Activated CD8-positive, alpha-beta memory T cell treated with anti-CD3 and anti-CD28 coated beads for 36 hours (primary cell): ENCODE data around the gene SLC29A3. TPM values are rescaled to one million over a fixed set of nuclear protein-coding genes. Genes with fewer than 3 reads are reported as not detected.
"Not testable (repeated sequence)": the region's sequence is repeated elsewhere in the genome, so short reads cannot be mapped to it uniquely, and the experiment has no call there.

Experiments
- CTCF ChIA-PET: fragments of 350-600 bp; sonication (Branson Sonifier 250); formaldehyde crosslinking; loops from one replicate; lab custom pipeline; 2021; ENCODE audit warnings: antibody characterized with exemption; lab: Charles Lee
- POLR2A ChIA-PET: fragments of 350-600 bp; sonication (Branson Sonifier 250); formaldehyde crosslinking; loops from one replicate; lab custom pipeline; 2021; ENCODE audit warnings: antibody characterized with exemption; lab: Charles Lee
- total RNA-seq, 2 experiments: library from RNA; stranded (reverse); gene quantifications; one replicate each; pipeline ENCODE4 v1.2.3, GENCODE V29; 2021

SLC29A3 gene
- total RNA-seq, 2 experiments from 2014 or later = 5.8 to 7.0 TPM

GRCh38 chr10:71351087-71351486 lies 32.0 kb downstream of the SLC29A3 start:
- ChIA-PET POLR2A (no interaction called here), CTCF (no interaction called here)

DNA sequence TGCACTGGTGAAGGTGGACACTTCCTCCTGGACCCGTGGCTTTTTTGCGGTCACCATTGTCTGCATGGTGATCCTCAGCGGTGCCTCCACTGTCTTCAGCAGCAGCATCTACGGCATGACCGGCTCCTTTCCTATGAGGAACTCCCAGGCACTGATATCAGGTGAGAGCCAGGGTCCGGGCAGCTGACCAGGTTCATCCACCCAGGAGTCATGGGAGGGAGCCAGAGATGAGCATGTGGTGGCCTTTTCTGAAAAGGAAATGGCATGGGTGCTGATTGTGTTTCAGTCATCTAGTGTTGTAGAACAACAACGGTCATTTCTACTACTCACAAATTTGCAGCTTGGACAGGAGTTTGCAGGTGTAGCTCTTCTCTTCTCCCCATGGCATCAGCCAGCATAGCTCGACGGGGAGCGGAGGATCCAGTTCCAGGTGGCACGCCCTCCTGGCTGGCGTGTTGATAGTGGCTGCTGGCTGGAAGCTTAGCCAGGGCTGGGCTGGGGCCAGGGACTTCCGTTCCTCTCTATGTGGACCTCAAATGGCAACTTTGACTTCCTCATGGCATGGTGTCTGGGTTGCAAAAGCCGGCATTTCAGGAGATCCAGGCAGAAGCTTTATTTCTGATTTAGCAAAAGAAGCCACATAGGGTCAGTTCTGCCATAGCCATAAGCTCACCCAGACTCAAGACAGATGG lies 32.7 kb downstream of the SLC29A3 start:
- CTCF ChIA-PET = no interaction called here
- POLR2A ChIA-PET = no interaction called here

- ChIA-PET POLR2A (no interaction called here), CTCF (no interaction called here)
Observed at GRCh38 chr10:71353639-71354038, 34.6 kb downstream of the SLC29A3 start.

DNA sequence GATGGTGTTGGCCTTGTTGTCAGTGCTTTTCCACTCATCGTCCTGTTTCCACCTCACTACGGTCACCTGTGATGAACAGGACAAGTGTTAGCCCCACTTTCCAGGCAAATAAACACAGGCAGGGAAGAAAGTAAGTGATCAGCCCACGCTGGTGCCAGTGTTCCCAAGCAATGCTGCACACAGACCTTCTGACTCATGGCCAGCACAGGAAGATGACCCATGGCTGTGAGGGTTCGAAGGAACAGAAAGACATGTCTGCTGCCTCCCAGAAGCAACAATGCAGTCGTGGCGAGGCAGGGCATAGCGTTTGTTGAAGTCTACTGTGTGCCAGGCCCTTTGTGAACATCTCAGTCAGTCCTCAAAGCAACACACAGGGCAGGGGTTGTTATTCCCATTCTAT lies 35.7 kb downstream of the SLC29A3 start:
- CTCF ChIA-PET = no interaction called here
- POLR2A ChIA-PET = no interaction called here

DNA sequence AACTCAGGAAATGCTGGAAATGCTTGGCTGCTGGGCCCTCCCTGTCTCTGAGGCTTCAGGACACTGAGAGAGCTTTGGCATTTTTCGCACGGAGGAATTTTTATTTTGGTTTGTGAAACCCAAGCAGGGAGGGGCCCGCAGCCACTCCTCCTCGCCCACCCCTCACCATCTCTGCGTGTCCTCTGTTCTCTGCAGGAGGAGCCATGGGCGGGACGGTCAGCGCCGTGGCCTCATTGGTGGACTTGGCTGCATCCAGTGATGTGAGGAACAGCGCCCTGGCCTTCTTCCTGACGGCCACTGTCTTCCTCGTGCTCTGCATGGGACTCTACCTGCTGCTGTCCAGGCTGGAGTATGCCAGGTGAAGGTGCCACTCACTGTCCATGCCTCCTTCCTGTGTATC lies 36.8 kb downstream of the SLC29A3 start:
- ChIA-PET POLR2A (no interaction called here), CTCF (no interaction called here)

GRCh38 chr10:71357792-71358265 lies 38.8 kb downstream of the SLC29A3 start:
- ChIA-PET POLR2A (no interaction called here), CTCF (no interaction called here)

DNA sequence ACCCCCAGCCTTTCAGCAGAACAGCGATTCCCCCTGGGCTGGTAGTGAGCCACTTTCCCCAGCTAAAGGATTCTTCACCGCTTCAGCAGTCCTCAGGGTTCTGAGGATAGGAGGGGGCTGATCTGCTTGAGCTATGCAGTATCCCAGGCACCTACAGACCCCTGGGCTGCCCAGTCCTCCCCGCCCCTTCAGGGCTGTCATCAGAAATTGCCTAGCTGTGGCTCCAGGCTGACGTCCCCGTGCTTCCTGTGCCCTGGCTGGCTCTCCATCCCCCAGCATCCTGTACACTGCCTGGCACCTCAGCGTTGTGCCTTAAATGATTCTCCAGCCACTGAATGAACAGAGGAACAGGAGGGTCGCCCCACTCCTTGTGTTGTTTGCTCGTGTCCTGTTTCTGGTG lies 39.2 kb downstream of the SLC29A3 start:
- ChIA-PET POLR2A (no interaction called here), CTCF (no interaction called here)

DNA sequence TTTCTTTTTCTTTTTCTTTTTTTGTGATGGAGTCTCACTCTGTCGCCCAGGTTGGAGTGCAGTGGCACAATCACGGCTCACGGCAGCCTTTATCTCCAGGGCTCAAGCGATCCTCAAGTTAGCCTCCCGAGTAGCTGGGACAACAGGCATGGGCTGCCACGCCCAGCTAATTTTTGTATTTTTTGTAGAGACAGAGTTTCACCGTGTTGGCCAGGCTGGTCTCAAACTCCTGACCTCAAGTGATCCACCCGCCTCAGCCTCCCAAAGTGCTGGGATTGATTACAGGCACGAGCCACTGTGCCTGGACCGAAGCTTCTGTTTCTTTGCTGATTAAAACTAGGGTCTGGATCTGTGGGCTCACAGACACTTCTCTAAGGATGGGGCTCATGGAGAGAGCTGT lies 39.8 kb downstream of the SLC29A3 start:
- POLR2A ChIA-PET, CTCF ChIA-PET: not testable (repeated sequence)

- CTCF ChIA-PET = interaction anchor here (0.7 kb wide), 1 partner anchor 13 kb away, joined by 4 read pairs; no protein-coding TSS in a partner anchor
- POLR2A ChIA-PET = no interaction called here
Observed at GRCh38 chr10:71359364-71360046, 40.4 kb downstream of the SLC29A3 start.

GRCh38 chr10:71360735-71361134 lies 41.7 kb downstream of the SLC29A3 start:
- ChIA-PET POLR2A (no interaction called here), CTCF (no interaction called here)

DNA sequence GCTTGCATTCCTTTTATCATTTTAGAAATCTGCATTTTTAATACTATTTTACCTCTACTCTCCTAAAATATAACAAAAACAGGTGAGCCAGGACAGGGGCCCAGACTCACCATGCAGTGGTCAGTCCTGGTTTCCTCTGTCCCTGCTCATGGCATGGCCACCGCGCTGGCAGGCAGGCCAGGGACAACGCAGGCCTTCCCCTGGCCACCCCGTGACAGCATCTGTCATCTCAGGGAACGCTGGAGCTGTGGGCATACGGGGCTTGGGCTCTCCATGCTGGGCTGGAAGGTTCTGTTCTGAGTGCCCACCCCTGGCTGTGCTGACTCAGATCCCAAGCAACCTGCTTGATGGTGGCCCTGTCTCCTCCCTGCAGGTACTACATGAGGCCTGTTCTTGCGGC lies 42.5 kb downstream of the SLC29A3 start:
- ChIA-PET CTCF (no interaction called here), POLR2A (no interaction called here)

DNA sequence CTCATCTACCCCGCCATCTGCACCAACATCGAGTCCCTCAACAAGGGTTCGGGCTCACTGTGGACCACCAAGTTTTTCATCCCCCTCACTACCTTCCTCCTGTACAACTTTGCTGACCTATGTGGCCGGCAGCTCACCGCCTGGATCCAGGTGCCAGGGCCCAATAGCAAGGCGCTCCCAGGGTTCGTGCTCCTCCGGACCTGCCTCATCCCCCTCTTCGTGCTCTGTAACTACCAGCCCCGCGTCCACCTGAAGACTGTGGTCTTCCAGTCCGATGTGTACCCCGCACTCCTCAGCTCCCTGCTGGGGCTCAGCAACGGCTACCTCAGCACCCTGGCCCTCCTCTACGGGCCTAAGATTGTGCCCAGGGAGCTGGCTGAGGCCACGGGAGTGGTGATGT lies 43.1 kb downstream of the SLC29A3 start:
- CTCF ChIA-PET = no interaction called here
- POLR2A ChIA-PET = no interaction called here

DNA sequence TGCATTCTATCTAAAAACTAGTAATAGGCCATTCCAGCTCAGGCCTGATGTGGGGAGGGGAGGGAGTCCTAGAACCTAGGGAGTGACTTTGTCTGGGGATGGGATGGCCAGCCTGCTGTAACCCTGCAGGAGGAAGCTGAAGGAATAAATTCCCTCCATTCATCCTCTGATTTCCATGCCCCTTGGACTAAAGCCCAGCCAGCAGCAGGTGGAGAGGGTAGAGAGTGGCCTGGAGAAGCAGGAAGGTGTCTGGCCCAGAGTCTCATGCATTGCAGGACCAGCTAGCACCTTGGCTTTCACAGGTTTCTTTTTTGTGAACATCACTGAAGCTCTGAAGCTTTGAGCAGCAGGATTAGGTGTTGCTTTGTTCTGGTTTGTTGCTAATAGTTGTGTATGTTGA lies 44.9 kb downstream of the SLC29A3 start:
- ChIA-PET POLR2A (interaction anchor here (0.7 kb wide), 1 partner anchor 76 kb away, joined by 3 read pairs; no protein-coding TSS in a partner anchor), CTCF (interaction anchor here (0.7 kb wide), 1 partner anchor 28 kb away, joined by 3 read pairs; no protein-coding TSS in a partner anchor)

- CTCF ChIA-PET = no interaction called here
- POLR2A ChIA-PET = no interaction called here
Observed at GRCh38 chr10:71365366-71365765, 46.3 kb downstream of the SLC29A3 start.

- ChIA-PET CTCF (interaction anchor here (1.1 to 1.5 kb wide), 2 partner anchors 10 to 17 kb away, joined by 3 to 4 read pairs; no protein-coding TSS in a partner anchor), POLR2A (no interaction called here)
Observed at GRCh38 chr10:71366690-71367089, 47.6 kb downstream of the SLC29A3 start.

- POLR2A ChIA-PET = no interaction called here
- CTCF ChIA-PET = interaction anchor here (0.5 to 1.5 kb wide), 4 partner anchors 10 to 117 kb away, joined by 3 to 4 read pairs (median 4); no protein-coding TSS in a partner anchor
Observed at GRCh38 chr10:71367271-71367670, 48.2 kb downstream of the SLC29A3 start.

DNA sequence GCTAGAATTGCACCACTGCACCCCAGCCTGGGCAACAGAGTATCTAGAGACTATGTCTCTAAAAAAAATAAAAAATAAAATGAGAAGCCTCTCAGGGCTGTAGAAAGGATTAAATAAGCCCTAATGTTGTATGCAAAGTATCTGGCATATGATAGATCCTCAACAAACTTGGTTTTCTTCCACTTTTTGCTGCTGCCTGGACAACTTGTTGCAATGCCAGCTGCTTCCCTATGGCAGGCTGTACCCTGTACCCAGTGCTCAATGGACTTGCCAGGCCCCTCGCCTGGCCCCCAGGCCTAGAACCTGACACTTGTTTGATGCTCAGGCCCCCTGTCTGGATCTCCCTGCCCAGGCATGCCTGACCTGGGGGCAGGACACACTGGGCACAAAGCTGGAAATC lies 49.1 kb downstream of the SLC29A3 start:
- ChIA-PET POLR2A (no interaction called here), CTCF (interaction anchor here (1.2 to 2.4 kb wide), 3 partner anchors 13 to 48 kb away, joined by 3 to 6 read pairs (median 4); no protein-coding TSS in a partner anchor)

GRCh38 chr10:71368643-71369042 lies 49.6 kb downstream of the SLC29A3 start:
- ChIA-PET CTCF (interaction anchor here (1.0 to 2.4 kb wide), 2 partner anchors 12 to 54 kb away, joined by 4 to 6 read pairs; no protein-coding TSS in a partner anchor), POLR2A (no interaction called here)

GRCh38 chr10:71369602-71370001 lies 50.5 kb downstream of the SLC29A3 start:
- ChIA-PET POLR2A (no interaction called here), CTCF (interaction anchor here (0.5 to 2.4 kb wide), 3 partner anchors 11 to 274 kb away, joined by 3 to 6 read pairs (median 3); no protein-coding TSS in a partner anchor)

- CTCF ChIA-PET = interaction anchor here (0.5 to 2.4 kb wide), 3 partner anchors 11 to 274 kb away, joined by 3 to 6 read pairs (median 4); no protein-coding TSS in a partner anchor
- POLR2A ChIA-PET = no interaction called here
Observed at GRCh38 chr10:71370031-71370430, 51.0 kb downstream of the SLC29A3 start.
